Measurements from ENCODE around the gene GTPBP6.
"Not testable (repeated sequence)": the region's sequence is repeated elsewhere in the genome, so short reads cannot be mapped to it uniquely, and the experiment has no call there.

The GTPBP6 gene

GRCh38 chrX:259692-260355 is 58.8 kb downstream of the GTPBP6 start:
- Histone ChIP-seq H3K27me3 (replicated peaks; ENCODE audit: control insufficient read depth, insufficient read depth, low read length) (no peaks in the 10 kb centered on the region), H3K36me3 (ENCODE audit: control insufficient read depth, insufficient read depth, low read length) (no peaks in the 10 kb centered on the region), H3K4me3 (replicated peaks; ENCODE audit: low read depth, low read length) (no peak overlapping the region)
- DNase-seq (ENCODE audit: extremely low read depth, insufficient read length), result no peak
- TF ChIP-seq CTCF (IDR thresholded peaks at IDR 0.05; ENCODE audit: insufficient read depth, low read length, poor library complexity, severe bottlenecking), result no peak

- Histone ChIP-seq H3K27me3 (replicated peaks; ENCODE audit: control insufficient read depth, insufficient read depth, low read length) (no peaks in the 10 kb centered on the region), H3K4me3 (replicated peaks; ENCODE audit: low read depth, low read length) (no peak overlapping the region), H3K36me3 (ENCODE audit: control insufficient read depth, insufficient read depth, low read length) (no peaks in the 10 kb centered on the region)
- TF ChIP-seq CTCF (IDR thresholded peaks at IDR 0.05; ENCODE audit: insufficient read depth, low read length, poor library complexity, severe bottlenecking), result no peak
- DNase-seq (ENCODE audit: extremely low read depth, insufficient read length), result no peak
Observed at GRCh38 chrX:258291-259040, 60.1 kb downstream of the GTPBP6 start.

GRCh38 chrX:257681-258289 is 60.8 kb downstream of the GTPBP6 start:
- TF ChIP-seq CTCF (IDR thresholded peaks at IDR 0.05; ENCODE audit: insufficient read depth, low read length, poor library complexity, severe bottlenecking), result no peak
- Histone ChIP-seq H3K4me3 (replicated peaks; ENCODE audit: low read depth, low read length) (no peak overlapping the region), H3K36me3 (ENCODE audit: control insufficient read depth, insufficient read depth, low read length) (no peaks in the 10 kb centered on the region), H3K27me3 (replicated peaks; ENCODE audit: control insufficient read depth, insufficient read depth, low read length) (no peaks in the 10 kb centered on the region)
- DNase-seq (ENCODE audit: extremely low read depth, insufficient read length), result no peak

- H3K27me3 ChIP-seq (replicated peaks; ENCODE audit: control insufficient read depth, insufficient read depth, low read length); H3K4me3 ChIP-seq (replicated peaks; ENCODE audit: low read depth, low read length); DNase-seq (ENCODE audit: extremely low read depth, insufficient read length); H3K36me3 ChIP-seq (ENCODE audit: control insufficient read depth, insufficient read depth, low read length): not testable (repeated sequence)
Observed at GRCh38 chrX:257054-257453, 61.5 kb downstream of the GTPBP6 start.

GRCh38 chrX:255923-256331 is 62.7 kb downstream of the GTPBP6 start:
- DNase-seq (ENCODE audit: extremely low read depth, insufficient read length), result no peak
- Histone ChIP-seq H3K36me3 (ENCODE audit: control insufficient read depth, insufficient read depth, low read length) (no peaks in the 10 kb centered on the region), H3K27me3 (replicated peaks; ENCODE audit: control insufficient read depth, insufficient read depth, low read length) (no peaks in the 10 kb centered on the region), H3K4me3 (replicated peaks; ENCODE audit: low read depth, low read length) (no peak overlapping the region)
- TF ChIP-seq CTCF (IDR thresholded peaks at IDR 0.05; ENCODE audit: insufficient read depth, low read length, poor library complexity, severe bottlenecking), result no peak
